Right atrium auricular region (tissue), 2 donors: ENCODE data around the gene PTPRA. TPM values are rescaled to one million over a fixed set of nuclear protein-coding genes. Genes with fewer than 3 reads are reported as not detected.
"Not testable (repeated sequence)": the region's sequence is repeated elsewhere in the genome, so short reads cannot be mapped to it uniquely, and the experiment has no call there.

Experiments used
- DNase-seq: peaks from one replicate; pipeline ENCODE4 v3.0.0-alpha.2; 2019; ENCODE audit warnings: low spot score
- H3K27ac ChIP-seq, 2 donors: fragments of 200-600 bp; sonication (generic); 1 replicate in 1 of 2; 2 replicates in 1 of 2; pipeline ENCODE4 v1.5.1; 2016 to 2019
- H3K27me3 ChIP-seq, 2 donors: fragments of 200-600 bp; sonication (generic); one replicate each; pipeline versions ENCODE4 v1.5.1 to v1.6.0; 2017 to 2019
- H3K36me3 ChIP-seq: fragments of 200-600 bp; sonication (generic); one replicate; pipeline ENCODE4 v1.5.1; 2016
- H3K4me1 ChIP-seq, 2 donors: fragments of 200-600 bp; sonication (generic); one replicate each; pipeline versions ENCODE4 v1.5.1 to v1.6.0; 2017 to 2019
- H3K4me3 ChIP-seq, 2 donors: fragments of 200-600 bp; sonication (generic); 1 replicate in 1 of 2; 2 replicates in 1 of 2; pipeline ENCODE4 v1.5.1; 2017 to 2019; ENCODE audit warnings: mild to moderate bottlenecking in 1 of 2, moderate library complexity in 1 of 2
- H3K9me3 ChIP-seq, 2 donors: fragments of 200-600 bp; sonication (generic); one replicate each; pipeline ENCODE4 v1.5.1; 2019
- CTCF ChIP-seq, 2 donors: fragments of 200-600 bp; sonication (generic); IDR thresholded peaks; one replicate each; pipeline ENCODE4 v1.5.1; 2019; ENCODE audit warnings: antibody characterized with exemption in 2 of 2
- total RNA-seq, 2 donors: library from RNA; depleted of rRNA; stranded (reverse); fragments of >200 nt; gene quantifications; one replicate each; pipeline ENCODE4 v1.1.0, GENCODE V29; 2016

PTPRA gene
- total RNA-seq, 2 donors from 2014 or later, result 32.8 to 46.0 TPM

DNA sequence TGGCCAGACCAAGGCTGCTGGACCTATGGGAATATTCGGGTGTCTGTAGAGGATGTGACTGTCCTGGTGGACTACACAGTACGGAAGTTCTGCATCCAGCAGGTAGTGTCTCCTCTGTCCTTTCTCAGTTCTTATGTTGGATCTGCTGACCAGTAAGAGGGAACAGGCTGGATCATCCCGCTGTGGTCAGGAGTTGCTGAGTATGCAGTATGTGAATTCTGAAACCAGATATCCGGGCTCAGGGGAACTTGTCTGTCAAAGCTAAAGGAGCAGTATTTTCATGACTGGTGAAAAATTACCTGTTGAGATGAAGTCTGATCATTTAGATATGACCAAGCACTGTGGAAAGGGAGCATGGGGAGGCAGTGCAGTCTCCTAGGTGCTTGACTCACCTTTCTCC, 148.0 kb downstream of the PTPRA start:
- Histone ChIP-seq H3K27me3 (no peaks in the 10 kb centered on the region), H3K27ac (no peak overlapping the region), H3K36me3 (peaks cover 50% of the 10 kb centered on the region), H3K9me3 (no peaks in the 10 kb centered on the region), H3K4me1 (no peaks in the 10 kb centered on the region), H3K4me3 (no peak overlapping the region)
- no peak for DNase-seq
- no peak for TF ChIP-seq CTCF (IDR thresholded peaks at IDR 0.05)

GRCh38 chr20:3021777-3022176, 148.5 kb downstream of the PTPRA start:
- Histone ChIP-seq H3K36me3 (peaks cover 53% of the 10 kb centered on the region), H3K9me3 (no peaks in the 10 kb centered on the region), H3K27ac (no peak overlapping the region), H3K4me3 (no peak overlapping the region), H3K4me1 (no peaks in the 10 kb centered on the region), H3K27me3 (no peaks in the 10 kb centered on the region)
- TF ChIP-seq CTCF (IDR thresholded peaks at IDR 0.05), result no peak
- no peak for DNase-seq

DNA sequence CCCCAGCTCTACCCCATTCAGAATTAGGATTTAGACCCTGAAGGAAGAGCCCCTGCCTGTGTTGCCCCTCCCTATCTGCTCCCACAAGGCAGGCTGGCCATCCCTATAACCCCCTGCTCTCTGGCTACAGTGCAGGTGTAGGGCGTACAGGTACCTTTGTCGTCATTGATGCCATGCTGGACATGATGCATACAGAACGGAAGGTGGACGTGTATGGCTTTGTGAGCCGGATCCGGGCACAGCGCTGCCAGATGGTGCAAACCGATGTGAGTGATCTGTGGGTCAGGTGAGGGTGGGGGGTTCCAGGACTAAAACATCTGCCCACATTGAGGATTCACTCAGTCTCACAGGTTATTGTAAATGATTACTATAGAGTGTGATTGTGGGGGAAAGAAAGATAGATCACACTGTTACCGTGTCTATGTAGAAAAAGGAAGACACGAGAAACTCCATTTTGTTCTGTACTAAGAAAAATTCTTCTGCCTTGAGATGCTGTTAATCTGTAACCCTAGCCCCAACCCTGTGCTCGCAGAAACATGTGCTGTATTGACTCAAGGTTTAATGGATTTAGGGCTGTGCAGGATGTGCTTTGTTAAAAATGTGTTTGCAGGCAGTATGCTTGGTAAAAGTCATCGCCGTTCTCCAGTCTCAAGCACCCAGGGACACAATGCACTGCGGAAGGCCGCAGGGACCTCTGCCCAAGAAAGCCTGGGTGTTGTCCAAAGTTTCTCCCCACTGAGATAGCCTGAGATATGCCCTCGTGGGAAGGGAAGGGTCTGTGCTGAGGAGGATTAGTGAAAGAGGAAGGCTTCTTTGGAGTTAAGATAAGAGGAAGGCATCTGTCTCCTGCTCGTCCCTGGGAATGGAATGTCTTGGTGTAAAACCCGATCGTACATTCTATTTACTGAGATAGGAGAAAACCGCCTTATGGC, 149.5 kb downstream of the PTPRA start:
- H3K27ac ChIP-seq, H3K9me3 ChIP-seq, H3K4me3 ChIP-seq, H3K27me3 ChIP-seq, H3K4me1 ChIP-seq, DNase-seq: not testable (repeated sequence)
- H3K36me3 ChIP-seq, result peaks cover 58% of the 10 kb centered on the region

- TF ChIP-seq CTCF (IDR thresholded peaks at IDR 0.05), result no peak
- peaks cover 52% of the 10 kb centered on the region for H3K36me3 ChIP-seq
- H3K27ac ChIP-seq, result no peak overlapping the region
- no peak for DNase-seq
- no peaks in the 10 kb centered on the region for H3K27me3 ChIP-seq
- H3K4me1 ChIP-seq, result no peaks in the 10 kb centered on the region
- no peak overlapping the region for H3K4me3 ChIP-seq
- H3K9me3 ChIP-seq, result no peaks in the 10 kb centered on the region
Observed at GRCh38 chr20:3027987-3028386, 154.7 kb downstream of the PTPRA start.

GRCh38 chr20:3031524-3032147, 158.4 kb downstream of the PTPRA start:
- Histone ChIP-seq H3K4me3 (no peak overlapping the region), H3K27me3 (no peaks in the 10 kb centered on the region), H3K9me3 (no peaks in the 10 kb centered on the region), H3K36me3 (peaks cover 43% of the 10 kb centered on the region), H3K4me1 (no peaks in the 10 kb centered on the region), H3K27ac (no peak overlapping the region)
- no peak for DNase-seq
- TF ChIP-seq CTCF (IDR thresholded peaks at IDR 0.05), result no peak

GRCh38 chr20:3032624-3033023, 159.3 kb downstream of the PTPRA start:
- H3K4me3 ChIP-seq, result no peak overlapping the region
- TF ChIP-seq CTCF (IDR thresholded peaks at IDR 0.05), result no peak
- H3K9me3 ChIP-seq, result no peaks in the 10 kb centered on the region
- H3K27me3 ChIP-seq, result no peaks in the 10 kb centered on the region
- H3K36me3 ChIP-seq, result peaks cover 43% of the 10 kb centered on the region
- no peak overlapping the region for H3K27ac ChIP-seq
- no peaks in the 10 kb centered on the region for H3K4me1 ChIP-seq
- DNase-seq, result peak; percentile 68
